NOMO-1 (cell line): ENCODE measurements around the gene ARID1B.

Experiments
- DNase-seq, 2 experiments: peaks; one replicate each; lab custom pipeline; 2025; ENCODE audit not compliant: unreplicated experiment in 2 of 2; lab: John Stamatoyannopoulos, UW

ARID1B gene

GRCh38 chr6:156900292-156900691 lies 123.1 kb downstream of the ARID1B start:
- no peak for DNase-seq

GRCh38 chr6:156901309-156902019 lies 124.3 kb downstream of the ARID1B start:
- DNase-seq: no peak

GRCh38 chr6:156902782-156903181 lies 125.6 kb downstream of the ARID1B start:
- no peak for DNase-seq

- DNase-seq: no peak
These were observed 127.2 kb downstream of the ARID1B start for GRCh38 chr6:156904176-156904967.

GRCh38 chr6:156905801-156906200 lies 128.6 kb downstream of the ARID1B start:
- no peak for DNase-seq

- no peak for DNase-seq
These were observed 129.3 kb downstream of the ARID1B start for GRCh38 chr6:156906451-156906850.

- DNase-seq: no peak
These were observed 132.2 kb downstream of the ARID1B start for GRCh38 chr6:156909212-156910010.

- no peak for DNase-seq
These were observed 132.8 kb downstream of the ARID1B start for GRCh38 chr6:156910011-156910334.

- DNase-seq: no peak
These were observed 133.8 kb downstream of the ARID1B start for GRCh38 chr6:156910938-156911337.

GRCh38 chr6:156911581-156911980 lies 134.4 kb downstream of the ARID1B start:
- no peak for DNase-seq

GRCh38 chr6:156912431-156912830 lies 135.3 kb downstream of the ARID1B start:
- no peak for DNase-seq

GRCh38 chr6:156914181-156914580 lies 137.0 kb downstream of the ARID1B start:
- DNase-seq: no peak

- no peak for DNase-seq
These were observed 139.1 kb downstream of the ARID1B start for GRCh38 chr6:156916130-156916801.

GRCh38 chr6:156917213-156917612 lies 140.0 kb downstream of the ARID1B start:
- DNase-seq: no peak

GRCh38 chr6:156918647-156919046 lies 141.5 kb downstream of the ARID1B start:
- DNase-seq: no peak

GRCh38 chr6:156919370-156919769 lies 142.2 kb downstream of the ARID1B start:
- no peak for DNase-seq

GRCh38 chr6:156919814-156920369 lies 142.7 kb downstream of the ARID1B start:
- DNase-seq: no peak

GRCh38 chr6:156924246-156924645 lies 147.1 kb downstream of the ARID1B start:
- DNase-seq: no peak

GRCh38 chr6:156925026-156925425 lies 147.8 kb downstream of the ARID1B start:
- no peak for DNase-seq

GRCh38 chr6:156925718-156926607 lies 148.8 kb downstream of the ARID1B start:
- DNase-seq: no peak
